ENCODE results near the gene ZSCAN25. TPM values are rescaled to one million over a fixed set of nuclear protein-coding genes. Genes with fewer than 3 reads are reported as not detected.
"Not testable (repeated sequence)": the region's sequence is repeated elsewhere in the genome, so short reads cannot be mapped to it uniquely, and the experiment has no call there.

Gene ZSCAN25
- total RNA-seq, 1 donor from 2014 or later = 14.3 TPM

DNA sequence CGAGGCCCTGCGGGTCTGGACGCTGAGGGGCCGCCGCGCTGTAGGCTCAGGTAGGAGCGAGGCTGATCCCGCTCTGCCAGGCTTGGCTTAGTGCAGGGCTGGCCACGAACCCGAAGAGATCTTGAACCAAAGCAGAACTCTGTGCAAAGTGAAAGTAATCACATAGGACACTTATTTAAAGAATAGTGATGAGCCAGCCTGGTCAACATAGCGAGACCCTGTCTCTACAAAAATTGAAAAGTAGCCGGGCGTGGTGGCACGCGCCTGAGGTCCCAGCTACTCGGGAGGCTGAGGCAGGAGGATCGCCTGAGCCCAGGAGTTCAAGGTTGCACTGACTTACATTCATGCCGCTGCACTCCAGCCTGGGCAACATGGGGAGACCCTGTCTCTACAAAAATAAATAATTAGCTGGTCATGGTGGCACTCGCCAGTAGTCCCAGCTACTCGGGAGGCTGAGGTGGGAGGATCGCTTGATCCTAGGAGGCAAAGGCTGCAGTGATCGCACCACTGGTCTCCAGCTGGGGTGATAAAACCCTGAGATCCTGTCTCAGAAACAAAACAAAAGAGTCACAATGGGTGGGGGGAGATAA lies 541 bp downstream of the ZSCAN25 start:
- no peak for DNase-seq

DNA sequence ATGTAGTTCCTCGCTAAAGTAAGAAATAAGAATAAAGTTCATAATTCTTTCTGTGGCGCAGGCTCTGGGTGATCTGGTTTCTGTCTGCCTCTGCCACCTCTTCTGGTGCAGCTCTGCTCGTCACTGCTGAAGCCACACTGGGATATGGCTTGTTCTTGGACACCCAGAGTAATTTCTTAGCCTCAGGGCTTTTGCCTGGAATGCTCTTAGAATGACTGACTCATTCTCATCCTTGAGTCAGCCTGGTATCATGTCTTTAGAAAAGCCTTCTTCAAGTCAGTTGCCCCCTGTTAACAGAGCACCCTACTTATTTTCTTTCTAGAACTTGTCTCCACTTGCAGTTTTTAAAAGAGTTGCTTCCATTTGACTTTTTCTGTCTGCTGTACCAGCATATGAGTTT lies 2.0 kb downstream of the ZSCAN25 start:
- DNase-seq = no peak

GRCh38 chr7:99619571-99620130 lies 2.9 kb downstream of the ZSCAN25 start:
- DNase-seq = no peak

GRCh38 chr7:99621271-99621670 lies 4.5 kb downstream of the ZSCAN25 start:
- no peak for DNase-seq

DNA sequence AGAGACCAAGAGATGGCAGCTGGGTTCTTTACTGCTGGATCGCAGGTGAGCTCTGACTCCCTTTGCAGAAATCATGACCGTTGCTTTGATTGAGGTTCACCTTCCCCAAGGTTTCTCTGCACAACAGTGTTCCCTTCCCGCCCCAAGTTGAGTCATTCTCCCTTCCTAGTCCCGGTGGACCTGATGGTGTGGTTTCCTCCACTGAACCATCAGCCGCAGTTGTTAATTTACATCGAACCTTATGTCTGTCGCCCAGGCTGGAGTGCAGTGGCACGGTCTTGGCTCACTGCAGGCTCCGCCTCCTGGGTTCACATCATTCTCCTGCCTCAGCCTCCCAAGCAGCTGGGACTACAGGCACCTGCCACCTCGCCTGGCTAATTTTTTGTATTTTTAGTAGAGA lies 5.8 kb downstream of the ZSCAN25 start:
- no peak for DNase-seq

DNA sequence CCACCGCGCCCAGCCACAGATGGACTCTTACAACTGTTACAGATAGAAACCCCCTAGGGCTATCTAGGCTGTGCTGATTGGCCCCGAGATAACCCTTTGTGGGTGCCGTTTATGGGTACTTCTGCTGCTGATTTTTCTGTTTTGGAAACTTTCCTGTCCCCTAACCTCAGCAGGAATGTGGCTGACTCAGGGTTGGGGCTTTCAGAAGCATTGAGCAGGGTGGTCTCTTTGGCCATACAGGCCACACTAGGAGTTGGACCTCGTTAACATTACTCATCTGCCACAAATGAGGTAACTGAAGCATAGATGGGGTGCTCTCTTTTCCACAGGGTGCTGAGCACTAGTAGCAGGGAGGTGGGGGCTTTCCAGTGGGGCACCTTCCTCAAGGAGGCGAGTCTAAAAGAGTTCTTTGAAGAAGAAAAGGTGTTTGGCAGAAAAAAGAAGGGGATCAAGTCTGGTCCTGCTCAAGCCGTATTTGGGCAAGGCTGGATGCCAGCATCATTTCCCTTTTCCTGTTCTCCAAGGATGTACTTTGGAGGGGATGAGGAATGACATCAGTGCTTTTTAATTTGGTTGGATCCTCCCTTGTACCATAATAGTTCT lies 6.4 kb downstream of the ZSCAN25 start:
- DNase-seq = no peak

DNA sequence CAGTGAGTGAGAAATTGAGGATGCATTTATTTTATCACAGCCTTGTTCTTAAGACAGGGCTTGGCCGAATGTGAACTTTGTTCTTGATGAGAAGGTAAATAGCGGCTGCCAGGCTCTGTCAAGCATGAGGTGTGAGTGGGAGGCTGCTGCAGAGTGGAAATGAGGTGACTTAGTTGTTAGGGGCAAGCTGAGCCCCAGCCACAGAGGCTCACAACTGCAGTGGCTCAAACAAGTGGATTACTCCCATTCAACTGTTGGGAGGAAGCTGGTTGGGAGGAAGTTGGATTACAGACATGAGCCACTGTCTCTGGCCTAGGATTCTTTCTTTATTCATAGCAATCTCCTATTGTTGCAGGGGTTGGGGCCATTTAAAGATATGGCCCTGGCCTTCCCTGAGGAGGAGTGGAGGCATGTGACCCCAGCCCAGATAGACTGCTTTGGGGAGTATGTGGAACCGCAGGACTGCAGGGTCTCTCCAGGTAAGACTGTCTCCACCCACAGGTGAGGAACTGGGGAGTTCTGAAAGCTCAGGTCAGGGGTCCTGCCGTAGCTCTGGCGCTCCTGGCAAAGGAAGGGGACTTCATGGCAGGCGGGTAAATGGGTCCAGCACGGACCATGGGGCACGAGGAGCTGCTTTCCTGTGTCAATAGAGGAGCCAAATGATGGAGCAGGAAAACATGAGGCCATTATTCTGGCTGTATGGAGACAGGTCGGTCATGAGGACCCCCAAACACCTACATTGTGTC lies 7.1 kb downstream of the ZSCAN25 start:
- DNase-seq = no peak

DNA sequence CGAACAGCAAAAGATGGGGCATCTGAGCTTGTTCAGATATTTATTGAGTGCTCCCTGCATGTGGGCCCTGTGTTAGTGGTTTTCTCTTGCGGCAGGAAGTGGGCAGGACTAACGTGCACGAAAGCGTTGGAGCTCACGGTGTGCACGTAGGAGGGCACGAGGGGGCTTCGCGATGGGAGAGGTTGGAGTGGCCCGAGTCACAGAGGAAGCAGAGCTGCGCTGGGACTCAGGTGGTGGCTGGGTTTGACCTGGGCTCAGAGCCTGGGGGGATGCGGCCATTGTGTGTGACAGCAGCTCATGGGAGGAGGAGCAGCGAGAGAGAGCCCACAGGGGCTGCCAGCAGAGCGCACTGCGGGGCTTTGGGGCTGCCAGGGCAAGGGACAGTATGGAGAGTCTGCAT lies 7.7 kb downstream of the ZSCAN25 start:
- DNase-seq = no peak

- no peak for DNase-seq
These were observed 8.6 kb downstream of the ZSCAN25 start for GRCh38 chr7:99625321-99625720.

DNA sequence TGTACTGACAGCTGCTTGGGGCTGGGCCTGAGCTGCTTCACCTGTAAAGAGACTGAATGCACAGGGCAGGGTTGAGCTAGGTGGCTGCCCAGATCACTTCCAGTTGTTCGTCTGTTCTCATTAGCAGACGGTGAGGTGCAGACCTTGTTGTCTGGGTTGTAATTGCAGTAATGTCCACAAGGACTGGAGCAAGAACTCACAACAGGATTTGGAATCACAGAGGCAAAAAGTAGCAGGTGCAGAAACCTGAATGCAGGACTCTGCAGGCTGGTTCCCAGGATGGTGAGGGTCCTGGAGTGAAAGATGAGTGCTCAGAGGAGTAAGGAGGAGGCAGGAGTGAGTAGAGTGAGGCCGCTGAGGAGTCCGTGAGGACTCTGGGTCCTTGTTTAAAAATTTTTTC lies 9.2 kb downstream of the ZSCAN25 start:
- DNase-seq = no peak

GRCh38 chr7:99626661-99627060 lies 9.9 kb downstream of the ZSCAN25 start:
- no peak for DNase-seq

GRCh38 chr7:99627513-99627912 lies 10.8 kb downstream of the ZSCAN25 start:
- DNase-seq = no peak

- no peak for DNase-seq
These were observed 12.0 kb downstream of the ZSCAN25 start for GRCh38 chr7:99628471-99629465.

GRCh38 chr7:99629643-99630042 lies 12.9 kb downstream of the ZSCAN25 start:
- DNase-seq = no peak

DNA sequence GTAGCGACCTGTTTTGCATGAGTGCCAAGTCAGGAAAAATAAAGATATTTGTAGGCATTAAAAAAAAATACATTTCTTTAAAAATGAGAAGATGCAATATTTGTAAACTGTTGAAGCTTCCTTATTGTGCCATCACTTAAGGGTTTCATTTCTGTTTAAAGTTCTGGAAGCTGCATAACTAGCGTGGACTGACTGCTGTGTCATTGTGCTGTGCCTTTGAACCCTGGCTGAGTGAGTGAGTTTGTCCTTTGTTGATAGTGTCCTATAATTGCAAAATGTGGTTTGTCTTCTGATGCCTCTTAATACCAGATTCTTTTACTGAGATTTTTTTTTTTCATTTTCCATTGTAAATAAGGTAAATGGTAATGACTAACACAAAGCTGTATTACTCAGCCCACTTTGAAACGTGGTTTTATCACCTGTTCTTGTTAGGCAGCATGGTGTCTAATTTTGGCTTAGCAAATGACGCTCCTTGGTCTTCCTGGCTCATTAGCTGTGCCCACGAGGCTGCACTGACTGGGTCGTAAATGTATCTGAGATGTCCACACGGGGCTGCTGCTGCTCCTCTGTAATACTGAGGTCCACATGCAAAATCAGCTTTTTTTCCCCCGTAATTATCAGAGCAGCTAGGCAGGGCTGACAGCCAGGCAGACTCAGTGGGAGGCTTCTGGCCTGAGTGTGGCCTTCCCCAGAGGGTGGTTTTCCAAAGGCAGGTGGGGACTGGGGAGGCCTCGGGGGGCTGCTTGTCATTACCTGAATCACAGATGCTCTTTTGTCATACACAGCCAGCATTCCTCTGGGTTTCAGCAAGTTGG lies 14.8 kb downstream of the ZSCAN25 start:
- DNase-seq = peak; percentile 43

DNA sequence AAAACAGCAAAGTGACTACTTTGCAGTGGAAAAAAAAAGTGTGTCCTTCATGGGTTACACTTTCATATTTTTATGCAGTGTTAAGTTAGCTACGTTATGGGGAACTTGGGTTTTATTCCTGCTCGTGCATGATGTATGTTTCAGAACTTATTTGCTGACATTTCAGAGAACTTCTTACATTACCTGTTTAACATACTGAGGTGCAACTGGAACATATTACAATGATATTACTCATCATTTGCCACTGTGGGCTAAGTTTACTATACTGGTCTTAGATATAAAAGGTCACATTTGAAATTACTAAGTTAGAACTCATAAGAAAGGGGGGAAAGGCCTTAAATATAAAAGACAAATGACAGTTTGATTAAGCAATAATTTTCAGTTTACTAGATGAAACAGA lies 20.7 kb downstream of the ZSCAN25 start:
- not testable (repeated sequence) for DNase-seq

GRCh38 chr7:99638731-99639130 lies 22.0 kb downstream of the ZSCAN25 start:
- no peak for DNase-seq

DNA sequence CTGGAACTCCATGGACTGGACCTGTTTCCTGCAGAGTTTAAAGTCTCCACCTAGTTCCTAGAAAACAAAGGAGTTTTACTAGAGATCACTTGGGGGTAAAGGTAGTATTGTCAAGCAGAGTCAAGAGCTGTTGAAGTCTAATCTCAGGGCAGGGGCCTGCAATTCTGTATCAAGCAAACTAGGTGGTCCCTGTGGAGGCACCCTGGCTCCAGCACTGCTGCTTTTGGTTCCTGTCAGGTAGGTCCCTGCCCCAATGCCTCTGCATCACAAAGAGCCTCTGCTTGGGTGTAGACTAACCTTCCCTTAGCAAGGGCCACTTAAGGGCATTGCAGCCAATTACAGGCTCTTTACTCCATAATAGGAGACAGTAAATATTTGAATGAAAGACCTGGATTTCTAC lies 22.5 kb downstream of the ZSCAN25 start:
- no peak for DNase-seq

DNA sequence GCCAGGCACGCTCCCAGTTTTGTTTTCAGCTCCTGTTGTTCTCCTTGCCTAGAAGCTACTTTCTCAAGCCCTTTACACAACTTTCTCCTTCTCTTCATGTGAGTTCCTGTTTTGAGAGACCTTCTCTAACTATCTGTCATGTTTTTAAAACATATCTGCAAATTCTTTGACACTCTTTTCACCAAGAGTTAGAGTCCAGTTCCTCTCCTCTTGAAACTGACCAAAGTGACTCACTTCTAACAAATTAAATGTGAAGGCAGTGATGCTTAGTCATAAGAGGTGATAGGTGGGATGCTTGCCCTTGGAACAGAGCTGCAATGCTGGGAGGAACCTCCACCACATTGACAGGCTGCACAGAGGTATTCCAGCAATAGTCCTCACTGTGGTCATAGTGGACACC lies 25.3 kb downstream of the ZSCAN25 start:
- no peak for DNase-seq

- no peak for DNase-seq
These were observed 26.7 kb downstream of the ZSCAN25 start for GRCh38 chr7:99643464-99643863.

- no peak for DNase-seq
These were observed 27.7 kb downstream of the ZSCAN25 start for GRCh38 chr7:99644431-99644830.

All from tongue (tissue), 2 donors.